Rectal smooth muscle tissue (tissue), 1 donor: ENCODE data around the gene KCNK7.
A peak's percentile ranks its signal among the peaks of the same experiment; 100 is the strongest.

Experiments used
- H3K27ac ChIP-seq: one replicate; pipeline ENCODE4 v1.7.0; 2013; ENCODE audit warnings: low read depth, low read length, inconsistent platforms
- H3K27me3 ChIP-seq: one replicate; pipeline ENCODE4 v1.7.0; 2013; ENCODE audit warnings: low read length; ENCODE audit not compliant: control insufficient read depth, insufficient read depth
- H3K36me3 ChIP-seq: one replicate; pipeline ENCODE4 v1.7.0; 2013; ENCODE audit warnings: low read length; ENCODE audit not compliant: control insufficient read depth, insufficient read depth
- H3K4me1 ChIP-seq: one replicate; pipeline ENCODE4 v1.7.0; 2013; ENCODE audit warnings: low read length; ENCODE audit not compliant: control insufficient read depth, insufficient read depth
- H3K4me3 ChIP-seq: one replicate; pipeline ENCODE4 v1.7.0; 2013; ENCODE audit warnings: low read length
- H3K9ac ChIP-seq: one replicate; pipeline ENCODE4 v1.7.0; 2013; ENCODE audit warnings: low read length

KCNK7 gene

GRCh38 chr11:65613091-65613928 lies 17.7 kb upstream of the KCNK7 start:
- Histone ChIP-seq H3K27ac (peak overlapping the region; percentile 92), H3K36me3 (peaks cover 16% of the 10 kb centered on the region), H3K4me3 (peak overlapping the region; percentile 96), H3K4me1 (peaks cover 15% of the 10 kb centered on the region), H3K9ac (peak overlapping the region; percentile 64), H3K27me3 (no peaks in the 10 kb centered on the region)

GRCh38 chr11:65612691-65613090 lies 17.1 kb upstream of the KCNK7 start:
- H3K27me3 ChIP-seq = no peaks in the 10 kb centered on the region

GRCh38 chr11:65611758-65612603 lies 16.4 kb upstream of the KCNK7 start:
- no peak overlapping the region for H3K9ac ChIP-seq
- peak overlapping the region; percentile 96 for H3K4me3 ChIP-seq
- H3K4me1 ChIP-seq = peaks cover 20% of the 10 kb centered on the region
- H3K27me3 ChIP-seq = no peaks in the 10 kb centered on the region
- H3K27ac ChIP-seq = peak overlapping the region; percentile 21
- peaks cover 13% of the 10 kb centered on the region for H3K36me3 ChIP-seq

More at GRCh38 chr11:65612691-65613090, 17.1 kb upstream of the KCNK7 start:
- Histone ChIP-seq H3K9ac (no peak overlapping the region), H3K4me3 (peak overlapping the region; percentile 96), H3K36me3 (peaks cover 18% of the 10 kb centered on the region), H3K27ac (peak overlapping the region; percentile 92), H3K4me1 (peaks cover 18% of the 10 kb centered on the region)

- Histone ChIP-seq H3K4me1 (peaks cover 12% of the 10 kb centered on the region), H3K36me3 (peaks cover 13% of the 10 kb centered on the region), H3K9ac (no peak overlapping the region), H3K27me3 (no peaks in the 10 kb centered on the region), H3K4me3 (peak overlapping the region; percentile 5), H3K27ac (peak overlapping the region; percentile 55)
Measured at GRCh38 chr11:65611028-65611757, 15.6 kb upstream of the KCNK7 start.

GRCh38 chr11:65610404-65610803 lies 14.8 kb upstream of the KCNK7 start:
- Histone ChIP-seq H3K27ac (no peak overlapping the region), H3K27me3 (no peaks in the 10 kb centered on the region), H3K4me3 (peak overlapping the region; percentile 5), H3K36me3 (peaks cover 17% of the 10 kb centered on the region), H3K9ac (no peak overlapping the region), H3K4me1 (peaks cover 12% of the 10 kb centered on the region)

- no peak overlapping the region for H3K27ac ChIP-seq
- H3K4me3 ChIP-seq = no peak overlapping the region
- H3K36me3 ChIP-seq = peaks cover 24% of the 10 kb centered on the region
- no peak overlapping the region for H3K9ac ChIP-seq
- peaks cover 12% of the 10 kb centered on the region for H3K4me1 ChIP-seq
- H3K27me3 ChIP-seq = no peaks in the 10 kb centered on the region
Measured at GRCh38 chr11:65609665-65610064, 14.1 kb upstream of the KCNK7 start.

GRCh38 chr11:65609229-65609628 lies 13.6 kb upstream of the KCNK7 start:
- Histone ChIP-seq H3K9ac (no peak overlapping the region), H3K36me3 (peaks cover 28% of the 10 kb centered on the region), H3K4me1 (peaks cover 12% of the 10 kb centered on the region), H3K27me3 (no peaks in the 10 kb centered on the region), H3K4me3 (no peak overlapping the region), H3K27ac (no peak overlapping the region)

GRCh38 chr11:65607614-65608426 lies 12.2 kb upstream of the KCNK7 start:
- peak overlapping the region; percentile 51 for H3K4me3 ChIP-seq
- no peaks in the 10 kb centered on the region for H3K27me3 ChIP-seq
- H3K27ac ChIP-seq = peak overlapping the region; percentile 44
- no peak overlapping the region for H3K9ac ChIP-seq
- H3K4me1 ChIP-seq = peaks cover 12% of the 10 kb centered on the region
- peaks cover 34% of the 10 kb centered on the region for H3K36me3 ChIP-seq

GRCh38 chr11:65606876-65607613 lies 11.4 kb upstream of the KCNK7 start:
- H3K4me1 ChIP-seq = peaks cover 6% of the 10 kb centered on the region
- peak overlapping the region; percentile 51 for H3K4me3 ChIP-seq
- peaks cover 29% of the 10 kb centered on the region for H3K36me3 ChIP-seq
- H3K9ac ChIP-seq = no peak overlapping the region
- peak overlapping the region; percentile 70 for H3K27ac ChIP-seq
- no peaks in the 10 kb centered on the region for H3K27me3 ChIP-seq

- Histone ChIP-seq H3K4me1 (peaks cover 6% of the 10 kb centered on the region), H3K27me3 (no peaks in the 10 kb centered on the region), H3K9ac (no peak overlapping the region), H3K36me3 (peaks cover 29% of the 10 kb centered on the region), H3K4me3 (no peak overlapping the region), H3K27ac (no peak overlapping the region)
Measured at GRCh38 chr11:65604258-65604657, 8.7 kb upstream of the KCNK7 start.

GRCh38 chr11:65599955-65600246 lies 4.3 kb upstream of the KCNK7 start:
- Histone ChIP-seq H3K9ac (no peak overlapping the region), H3K27me3 (no peaks in the 10 kb centered on the region), H3K36me3 (peaks cover 30% of the 10 kb centered on the region), H3K4me3 (no peak overlapping the region), H3K4me1 (no peaks in the 10 kb centered on the region), H3K27ac (no peak overlapping the region)
